ENCODE measurements around the gene COL6A1.

GRCh38 chr21:45954921-45955320 lies 26.6 kb upstream of the COL6A1 start:
- TF ChIP-seq, protein P1, sequence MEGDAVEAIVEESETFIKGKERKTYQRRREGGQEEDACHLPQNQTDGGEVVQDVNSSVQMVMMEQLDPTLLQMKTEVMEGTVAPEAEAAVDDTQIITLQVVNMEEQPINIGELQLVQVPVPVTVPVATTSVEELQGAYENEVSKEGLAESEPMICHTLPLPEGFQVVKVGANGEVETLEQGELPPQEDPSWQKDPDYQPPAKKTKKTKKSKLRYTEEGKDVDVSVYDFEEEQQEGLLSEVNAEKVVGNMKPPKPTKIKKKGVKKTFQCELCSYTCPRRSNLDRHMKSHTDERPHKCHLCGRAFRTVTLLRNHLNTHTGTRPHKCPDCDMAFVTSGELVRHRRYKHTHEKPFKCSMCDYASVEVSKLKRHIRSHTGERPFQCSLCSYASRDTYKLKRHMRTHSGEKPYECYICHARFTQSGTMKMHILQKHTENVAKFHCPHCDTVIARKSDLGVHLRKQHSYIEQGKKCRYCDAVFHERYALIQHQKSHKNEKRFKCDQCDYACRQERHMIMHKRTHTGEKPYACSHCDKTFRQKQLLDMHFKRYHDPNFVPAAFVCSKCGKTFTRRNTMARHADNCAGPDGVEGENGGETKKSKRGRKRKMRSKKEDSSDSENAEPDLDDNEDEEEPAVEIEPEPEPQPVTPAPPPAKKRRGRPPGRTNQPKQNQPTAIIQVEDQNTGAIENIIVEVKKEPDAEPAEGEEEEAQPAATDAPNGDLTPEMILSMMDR (IDR thresholded peaks at IDR 0.05) = no peak
- no peak for TF ChIP-seq POLR2A (IDR thresholded peaks at IDR 0.05)
